ENCODE data around the gene CAST. TPM values are rescaled to one million over a fixed set of nuclear protein-coding genes. Genes with fewer than 3 reads are reported as not detected.

The CAST gene
- total RNA-seq, 3 donors from 2014 or later: 221 to 400 (median 287) TPM

- no peak overlapping the region for H3K27ac ChIP-seq
- TF ChIP-seq CTCF (IDR thresholded peaks at IDR 0.05) (no peak), POLR2A (IDR thresholded peaks at IDR 0.05) (no peak), POLR2AphosphoS5 (IDR thresholded peaks at IDR 0.05) (no peak)
- peaks cover 15% of the 10 kb centered on the region for H3K36me3 ChIP-seq
- no peaks in the 10 kb centered on the region for H3K9me3 ChIP-seq
- DNase-seq (ENCODE audit: low spot score in 2 of 2): no peak
- H3K27me3 ChIP-seq: no peaks in the 10 kb centered on the region
- intact Hi-C loops (cut with DNase I; ENCODE audit: low total_unique reads): no loop called here
- H3K4me3 ChIP-seq: no peak overlapping the region
- no peaks in the 10 kb centered on the region for H3K4me1 ChIP-seq
Measured at GRCh38 chr5:96756985-96757384, 94.8 kb downstream of the CAST start.

GRCh38 chr5:96758621-96759020, 96.4 kb downstream of the CAST start:
- intact Hi-C loops (cut with DNase I; ENCODE audit: low total_unique reads): no loop called here

GRCh38 chr5:96761618-96762017, 99.4 kb downstream of the CAST start:
- DNase-seq (ENCODE audit: low spot score in 2 of 2): no peak
- no peak for TF ChIP-seq CTCF (IDR thresholded peaks at IDR 0.05)
- TF ChIP-seq POLR2A (IDR thresholded peaks at IDR 0.05): no peak
- TF ChIP-seq POLR2AphosphoS5 (IDR thresholded peaks at IDR 0.05): no peak
- Histone ChIP-seq H3K4me1 (no peaks in the 10 kb centered on the region), H3K27me3 (no peaks in the 10 kb centered on the region), H3K9me3 (no peaks in the 10 kb centered on the region), H3K27ac (no peak overlapping the region), H3K4me3 (no peak overlapping the region), H3K36me3 (peaks cover 27% of the 10 kb centered on the region)
- intact Hi-C loops (cut with DNase I; ENCODE audit: low total_unique reads): no loop called here

More at GRCh38 chr5:96758621-96759020, 96.4 kb downstream of the CAST start:
- Histone ChIP-seq H3K4me1 (no peaks in the 10 kb centered on the region), H3K36me3 (peaks cover 15% of the 10 kb centered on the region), H3K9me3 (no peaks in the 10 kb centered on the region), H3K4me3 (no peak overlapping the region), H3K27ac (no peak overlapping the region), H3K27me3 (no peaks in the 10 kb centered on the region)
- TF ChIP-seq CTCF (IDR thresholded peaks at IDR 0.05) (no peak), POLR2AphosphoS5 (IDR thresholded peaks at IDR 0.05) (no peak), POLR2A (IDR thresholded peaks at IDR 0.05) (no peak)
- DNase-seq (ENCODE audit: low spot score in 2 of 2): no peak

GRCh38 chr5:96763026-96763425, 100.8 kb downstream of the CAST start:
- H3K36me3 ChIP-seq: peaks cover 27% of the 10 kb centered on the region
- intact Hi-C loops (cut with DNase I; ENCODE audit: low total_unique reads): no loop called here
- H3K27ac ChIP-seq: no peak overlapping the region
- H3K9me3 ChIP-seq: no peaks in the 10 kb centered on the region
- no peak for DNase-seq (ENCODE audit: low spot score in 2 of 2)
- H3K27me3 ChIP-seq: no peaks in the 10 kb centered on the region
- H3K4me3 ChIP-seq: no peak overlapping the region
- no peak for TF ChIP-seq POLR2A (IDR thresholded peaks at IDR 0.05)
- no peak for TF ChIP-seq CTCF (IDR thresholded peaks at IDR 0.05)
- no peak for TF ChIP-seq POLR2AphosphoS5 (IDR thresholded peaks at IDR 0.05)
- H3K4me1 ChIP-seq: no peaks in the 10 kb centered on the region

- no peaks in the 10 kb centered on the region for H3K27me3 ChIP-seq
- DNase-seq (ENCODE audit: low spot score in 2 of 2): no peak
- intact Hi-C loops (cut with DNase I; ENCODE audit: low total_unique reads): no loop called here
- no peak overlapping the region for H3K27ac ChIP-seq
- H3K36me3 ChIP-seq: peaks cover 14% of the 10 kb centered on the region
- no peak overlapping the region for H3K4me3 ChIP-seq
- no peaks in the 10 kb centered on the region for H3K9me3 ChIP-seq
- TF ChIP-seq POLR2AphosphoS5 (IDR thresholded peaks at IDR 0.05) (no peak), CTCF (IDR thresholded peaks at IDR 0.05) (no peak), POLR2A (IDR thresholded peaks at IDR 0.05) (no peak)
- no peaks in the 10 kb centered on the region for H3K4me1 ChIP-seq
Measured at GRCh38 chr5:96765043-96765442, 102.9 kb downstream of the CAST start.
